Jurkat, Clone E6-1 (cell line): ENCODE results near the gene NABP1. TPM values are rescaled to one million over a fixed set of nuclear protein-coding genes. Genes with fewer than 3 reads are reported as not detected.
"Not testable (repeated sequence)": the region's sequence is repeated elsewhere in the genome, so short reads cannot be mapped to it uniquely, and the experiment has no call there.

Experiments
- DNase-seq: peaks from one replicate; pipeline ENCODE4 v3.0.0-alpha.2; 2011; ENCODE audit warnings: low read depth, low spot score
- H3K4me3 ChIP-seq: 2 replicates; pipeline ENCODE4 v1.5.1; 2011; ENCODE audit warnings: mild to moderate bottlenecking, low read length, control low read depth, moderate library complexity
- polyA plus RNA-seq: library from polyadenylated mRNA; unstranded; fragments of >200 nt; gene quantifications from one replicate; pipeline ENCODE4 v1.2.1, GENCODE V29; 2012; ENCODE audit warnings: missing spikeins; ENCODE audit not compliant: insufficient read length, insufficient read depth

The NABP1 gene
- 11.1 TPM for polyA plus RNA-seq

GRCh38 chr2:191677646-191678436 lies at the start of gene NABP1:
Gene NABP1 (plus strand): TSS chr2:191678136. CDS start chr2:191678615, 479 bp downstream.
- peak; percentile 93 for DNase-seq
- H3K4me3 ChIP-seq = peak within 1 kb of the TSS; percentile 78

DNA sequence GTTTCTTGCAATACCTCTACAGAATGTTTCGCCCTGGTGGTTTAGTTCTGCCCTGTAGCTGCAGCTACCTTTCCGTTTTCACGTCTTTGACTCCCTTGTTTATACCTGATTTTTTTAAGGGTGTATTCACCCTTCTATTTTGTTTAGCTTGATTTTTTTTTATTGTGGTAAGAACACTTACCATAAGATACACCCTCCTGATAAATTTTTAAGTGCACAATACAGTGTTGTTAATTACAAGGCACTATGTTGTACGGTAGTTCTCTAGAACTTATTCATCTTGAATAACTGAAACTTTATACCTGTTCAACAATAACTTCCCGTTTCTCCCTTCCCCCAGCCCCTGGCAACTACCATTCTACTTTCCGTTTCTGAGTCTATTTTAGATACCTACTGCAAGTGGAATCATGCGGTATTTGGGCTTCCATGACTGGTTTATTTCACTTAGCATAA lies 48.9 kb upstream of the NABP1 start:
- H3K4me3 ChIP-seq = no peak overlapping the region
- no peak for DNase-seq

- no peak for DNase-seq
- no peak overlapping the region for H3K4me3 ChIP-seq
These were observed 47.8 kb upstream of the NABP1 start for GRCh38 chr2:191629976-191630712.

DNA sequence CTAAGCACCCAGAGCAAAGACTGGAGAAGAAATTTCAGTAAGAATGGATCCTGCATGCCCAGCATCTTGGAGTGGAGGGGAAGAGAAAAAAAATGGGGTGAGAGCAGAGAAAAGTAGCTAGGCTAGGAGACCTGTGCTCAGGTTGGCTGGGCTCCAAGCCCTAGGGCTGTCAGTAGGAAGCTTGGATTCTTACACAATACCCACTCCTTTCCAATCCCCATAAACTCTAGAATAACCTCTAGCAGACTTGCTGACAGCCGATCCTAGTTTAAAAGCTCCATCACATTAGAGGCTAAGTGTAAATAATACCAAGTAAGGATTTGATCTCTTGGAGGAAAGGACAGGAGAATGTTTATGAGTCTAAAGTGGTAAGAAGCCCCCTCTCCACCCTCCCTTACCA lies 46.2 kb upstream of the NABP1 start:
- no peak for DNase-seq

DNA sequence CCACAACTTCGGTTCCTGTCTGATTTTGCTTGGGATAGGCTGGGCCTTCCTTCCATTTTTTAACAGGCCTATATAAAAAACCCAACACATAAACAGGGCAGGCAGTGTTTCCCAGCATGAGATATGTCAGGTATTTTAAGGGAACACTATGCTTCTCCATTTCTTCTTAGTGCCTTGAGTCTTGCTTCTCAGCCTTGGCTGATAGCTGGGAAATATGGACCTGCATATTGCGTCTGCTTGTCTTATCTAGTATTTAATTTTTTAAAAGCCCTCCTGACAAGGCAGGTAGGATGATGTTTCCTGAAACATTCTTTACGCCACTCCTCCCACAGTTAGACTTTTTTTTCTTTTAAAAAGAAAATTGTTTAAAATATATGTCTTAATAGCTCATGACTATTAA lies 45.5 kb upstream of the NABP1 start:
- no peak overlapping the region for H3K4me3 ChIP-seq
- DNase-seq = no peak

More for the DNA sequence above, 46.2 kb upstream of the NABP1 start:
- H3K4me3 ChIP-seq = no peak overlapping the region

DNA sequence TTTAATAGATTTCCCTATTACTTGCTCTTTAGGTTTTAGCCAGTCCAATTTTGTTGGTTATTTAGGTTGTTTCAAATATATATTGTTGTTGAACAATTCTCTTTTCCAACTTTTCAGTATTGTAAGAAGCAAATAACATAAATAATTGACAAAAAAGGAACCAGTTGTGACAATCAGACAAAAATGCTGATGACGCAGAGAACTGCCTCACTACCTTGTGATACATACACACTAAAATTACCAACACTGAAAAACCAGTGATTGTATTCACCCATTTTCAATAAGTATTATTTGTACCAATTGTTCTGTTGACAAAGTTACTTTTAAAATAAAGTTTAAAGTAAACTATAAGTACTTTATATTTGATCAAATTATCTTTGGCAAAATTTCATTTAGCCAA lies 43.1 kb upstream of the NABP1 start:
- DNase-seq = no peak
- no peak overlapping the region for H3K4me3 ChIP-seq

DNA sequence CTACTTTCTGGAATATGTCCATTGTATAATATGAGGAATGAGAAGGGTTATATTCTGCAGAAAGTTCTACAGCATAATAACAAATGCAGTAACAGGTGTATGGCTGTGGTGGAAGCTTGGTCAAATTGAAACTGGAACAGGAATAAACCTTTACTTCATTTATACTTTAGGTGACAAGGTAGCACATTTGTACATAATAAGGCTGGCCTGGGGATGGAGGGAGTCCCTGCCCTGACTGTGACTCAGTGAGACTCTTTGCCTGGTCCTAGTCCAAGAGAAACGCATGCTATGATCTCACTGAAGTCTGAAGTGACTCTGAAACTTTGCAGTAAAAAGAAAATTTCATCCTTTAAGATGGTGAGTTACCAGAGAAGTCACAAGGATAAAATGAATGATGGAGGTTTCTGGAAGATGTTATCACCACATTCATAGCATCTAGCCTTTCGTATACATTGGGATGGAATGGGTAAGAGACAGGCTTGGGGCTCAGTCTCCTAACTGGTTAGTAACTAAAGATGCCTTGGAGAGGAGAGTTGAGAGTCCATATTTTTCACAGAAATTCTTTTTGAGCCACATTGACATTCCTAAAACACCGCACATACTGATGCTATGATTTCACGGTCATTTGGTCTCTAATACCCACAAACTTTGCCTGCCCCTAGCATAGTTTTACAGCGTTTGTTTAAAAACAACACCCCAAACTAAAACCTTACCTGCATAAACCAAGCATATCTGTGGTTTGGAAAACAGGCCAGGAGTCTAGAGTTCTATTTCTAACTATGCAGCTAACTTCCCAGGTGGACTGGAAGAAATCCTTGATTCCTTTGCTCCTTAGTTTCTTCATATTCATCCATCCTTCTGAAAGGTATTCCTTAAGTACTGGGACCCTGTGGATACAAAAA lies 42.4 kb upstream of the NABP1 start:
- H3K4me3 ChIP-seq = no peak overlapping the region
- DNase-seq = no peak

GRCh38 chr2:191636235-191636543 lies 41.7 kb upstream of the NABP1 start:
- H3K4me3 ChIP-seq = no peak overlapping the region
- DNase-seq = no peak

GRCh38 chr2:191636586-191636985 lies 41.4 kb upstream of the NABP1 start:
- no peak for DNase-seq

GRCh38 chr2:191637182-191638078 lies 40.5 kb upstream of the NABP1 start:
- no peak overlapping the region for H3K4me3 ChIP-seq
- no peak for DNase-seq

More at GRCh38 chr2:191636586-191636985, 41.4 kb upstream of the NABP1 start:
- H3K4me3 ChIP-seq = no peak overlapping the region

DNA sequence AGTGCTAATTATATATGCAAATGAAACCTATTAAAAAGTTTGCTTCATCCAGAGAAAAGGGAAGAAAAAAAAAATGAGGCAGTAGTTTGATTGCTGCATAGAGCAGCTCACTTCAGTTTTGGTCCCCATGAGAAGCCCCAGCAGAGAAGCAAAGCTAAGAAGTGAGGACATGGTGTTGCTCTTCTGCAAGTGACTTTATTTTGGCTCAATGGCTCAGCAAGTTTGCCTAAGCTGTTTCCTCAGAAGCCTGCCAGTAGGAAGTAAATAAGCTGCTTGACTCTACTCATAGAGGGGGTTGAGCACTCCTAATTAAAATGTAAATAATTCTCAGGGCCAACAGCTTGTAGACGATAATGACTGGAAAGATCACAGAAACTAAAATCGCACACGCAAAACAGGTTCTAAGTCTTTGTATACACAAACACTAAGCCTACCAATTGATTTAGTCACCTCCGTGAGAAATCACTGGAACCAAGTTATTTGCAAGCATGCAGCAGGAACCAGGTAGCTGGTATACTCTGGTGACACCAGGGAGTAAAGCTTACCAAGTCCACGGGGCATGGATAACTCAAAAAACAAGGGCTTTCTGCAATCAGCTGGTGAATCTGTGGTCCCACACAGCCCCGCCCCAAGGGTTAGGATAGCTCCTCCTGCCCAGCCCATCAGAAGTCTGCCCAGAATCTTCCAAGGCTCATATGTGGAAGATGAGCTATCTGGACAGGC lies 39.7 kb upstream of the NABP1 start:
- DNase-seq = no peak
- no peak overlapping the region for H3K4me3 ChIP-seq

DNA sequence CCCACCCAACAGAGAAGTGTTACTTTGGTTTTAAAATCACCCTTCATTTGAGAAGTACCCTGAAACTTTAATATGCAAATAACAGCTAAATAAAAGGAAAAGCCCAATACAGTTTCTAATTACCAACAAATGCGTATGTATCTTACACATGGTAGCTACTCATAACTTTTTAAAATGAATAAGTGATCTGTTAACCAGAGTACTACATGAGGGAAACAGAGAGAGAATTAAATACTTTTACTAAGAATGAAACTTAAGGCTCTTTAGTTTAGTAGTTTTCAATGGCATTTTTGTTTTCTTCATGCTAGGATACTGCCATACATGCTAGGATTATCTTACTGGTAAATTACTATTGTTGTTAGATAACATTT lies 39.1 kb upstream of the NABP1 start:
- no peak overlapping the region for H3K4me3 ChIP-seq
- no peak for DNase-seq

DNA sequence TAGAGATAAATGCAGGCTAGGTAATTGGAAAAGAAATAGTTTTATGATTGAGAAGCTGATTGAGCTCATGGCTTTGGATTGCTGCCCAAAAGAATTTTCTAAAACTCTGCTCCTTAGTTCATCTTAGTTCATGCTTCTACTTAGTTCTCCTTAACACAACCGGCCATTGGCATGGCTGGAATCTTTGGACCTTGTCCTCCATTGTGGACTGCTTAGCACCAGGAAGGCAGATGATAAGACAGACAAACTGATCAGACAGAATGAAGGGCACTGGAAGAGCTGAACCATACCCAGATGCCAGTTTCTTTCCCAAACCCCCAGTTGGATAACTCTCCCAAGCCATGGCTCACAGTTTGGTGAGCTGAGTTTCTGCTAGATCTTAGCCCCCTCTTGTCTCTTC lies 36.3 kb upstream of the NABP1 start:
- no peak overlapping the region for H3K4me3 ChIP-seq
- no peak for DNase-seq

DNA sequence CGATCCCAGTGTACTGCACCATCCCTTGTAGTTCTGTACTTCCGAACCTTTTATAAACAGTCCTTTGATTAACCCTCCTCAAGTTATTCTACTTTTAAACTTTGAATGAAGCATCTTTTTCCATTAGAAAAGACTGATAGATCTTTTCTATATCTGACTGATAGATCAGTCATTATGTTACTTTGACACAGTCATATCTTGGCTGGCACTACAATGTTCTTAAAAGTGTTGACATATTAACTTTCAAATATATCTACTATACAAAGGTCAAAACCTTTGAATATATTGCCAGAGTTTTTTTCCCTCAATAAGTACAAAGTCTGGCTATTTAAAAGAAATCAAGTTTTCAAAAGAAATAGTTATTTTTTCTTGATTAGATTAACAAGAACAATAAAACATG lies 35.4 kb upstream of the NABP1 start:
- no peak overlapping the region for H3K4me3 ChIP-seq
- DNase-seq = no peak

- DNase-seq = no peak
- H3K4me3 ChIP-seq = no peak overlapping the region
These were observed 34.5 kb upstream of the NABP1 start for GRCh38 chr2:191643429-191643828.

DNA sequence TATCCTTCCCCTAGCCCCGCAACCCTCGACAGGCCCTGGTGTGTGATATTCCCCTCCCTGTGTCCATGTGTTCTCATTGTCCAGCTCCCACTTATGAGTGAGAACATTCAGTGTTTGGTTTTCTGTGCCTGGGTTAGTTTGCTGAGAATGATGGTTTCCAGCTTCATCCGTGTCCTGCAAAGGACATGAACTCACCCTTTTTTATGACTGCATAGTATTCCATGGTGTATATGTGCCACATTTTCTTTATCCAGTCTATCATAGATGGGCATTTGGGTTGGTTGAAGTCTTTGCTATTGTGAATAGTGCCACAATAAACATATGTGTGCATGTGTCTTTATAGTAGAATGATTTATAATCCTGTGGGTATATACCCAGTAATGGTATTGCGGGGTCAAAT lies 33.3 kb upstream of the NABP1 start:
- DNase-seq, H3K4me3 ChIP-seq: not testable (repeated sequence)

DNA sequence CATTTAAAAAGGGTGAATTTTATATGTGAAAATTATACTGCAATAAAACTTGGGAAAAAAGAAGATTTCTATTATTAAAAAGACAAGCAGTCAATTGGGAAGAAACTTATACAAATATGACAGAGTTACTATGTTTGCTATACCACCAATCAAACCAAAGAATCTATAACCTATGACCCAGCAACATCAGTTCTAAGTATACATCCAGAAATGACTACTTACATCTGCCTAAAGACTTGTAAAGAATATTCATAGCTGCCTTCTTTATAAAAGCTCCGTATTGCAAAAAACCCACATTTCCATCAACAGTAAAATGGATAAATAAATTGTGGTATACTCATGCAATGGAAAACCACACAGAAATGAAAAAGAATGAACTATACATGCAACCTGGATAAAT lies 32.9 kb upstream of the NABP1 start:
- no peak overlapping the region for H3K4me3 ChIP-seq
- DNase-seq = no peak
